GM19351 (cell line): ENCODE measurements around the gene PROM2.

Source experiments
- ATAC-seq: cut with Tn5 transposase; IDR thresholded peaks from one replicate; pipeline ENCODE4 v1.9.1; 2021; ENCODE audit warnings: mild to moderate bottlenecking, moderate library complexity; ENCODE audit not compliant: unreplicated experiment

Gene PROM2

GRCh38 chr2:95283562-95283961 is 9.3 kb downstream of the PROM2 start:
- no peak for ATAC-seq

GRCh38 chr2:95284886-95285541 is 10.8 kb downstream of the PROM2 start:
- no peak for ATAC-seq

GRCh38 chr2:95285542-95285932 is 11.3 kb downstream of the PROM2 start:
- ATAC-seq: no peak

- ATAC-seq: no peak
These were observed 13.1 kb downstream of the PROM2 start for GRCh38 chr2:95287336-95287735.

GRCh38 chr2:95287806-95288205 is 13.6 kb downstream of the PROM2 start:
- no peak for ATAC-seq

GRCh38 chr2:95289253-95289652 is 15.0 kb downstream of the PROM2 start:
- no peak for ATAC-seq

GRCh38 chr2:95291222-95291621 is 17.0 kb downstream of the PROM2 start:
- no peak for ATAC-seq

GRCh38 chr2:95292623-95293260 is 18.5 kb downstream of the PROM2 start:
- ATAC-seq: no peak

- no peak for ATAC-seq
These were observed 20.5 kb downstream of the PROM2 start for GRCh38 chr2:95294579-95295250.

- no peak for ATAC-seq
These were observed 21.1 kb downstream of the PROM2 start for GRCh38 chr2:95295376-95295775.

GRCh38 chr2:95296011-95296410 is 21.8 kb downstream of the PROM2 start:
- ATAC-seq: no peak

GRCh38 chr2:95296880-95297487 is 22.7 kb downstream of the PROM2 start, which contains the start of gene KCNIP3:
Gene KCNIP3 (plus strand): TSS chr2:95297347. CDS start chr2:95297439, 92 bp downstream.
- no peak for ATAC-seq

- ATAC-seq: no peak
These were observed 23.6 kb downstream of the PROM2 start for GRCh38 chr2:95297639-95298395.

- ATAC-seq: no peak
These were observed 24.4 kb downstream of the PROM2 start for GRCh38 chr2:95298486-95299111.

GRCh38 chr2:95299961-95300360 is 25.7 kb downstream of the PROM2 start:
- no peak for ATAC-seq

- ATAC-seq: no peak
These were observed 26.2 kb downstream of the PROM2 start for GRCh38 chr2:95300450-95300849.

GRCh38 chr2:95301186-95301585 is 26.9 kb downstream of the PROM2 start:
- no peak for ATAC-seq

GRCh38 chr2:95301876-95302641 is 27.8 kb downstream of the PROM2 start:
- ATAC-seq: no peak

GRCh38 chr2:95303191-95303919 is 29.1 kb downstream of the PROM2 start:
- ATAC-seq: no peak
